Activated naive CD8-positive, alpha-beta T cell treated with anti-CD3 and anti-CD28 coated beads, Interleukin-2, amount 10 ng/mL, durations not matched to agents 7 days and 5 days (primary cell): ENCODE measurements around the gene PPOX. TPM values are rescaled to one million over a fixed set of nuclear protein-coding genes. Genes with fewer than 3 reads are reported as not detected.

ENCODE experiments used
- ATAC-seq: fragments of 150-1000 bp; cut with Tn5 transposase; one replicate; pipeline ENCODE4 v1.10.0; 2021; ENCODE audit warnings: low read depth, moderate library complexity
- POLR2A ChIA-PET: fragments of 350-600 bp; sonication (Branson Sonifier 250); formaldehyde crosslinking; loops from one replicate; lab custom pipeline; 2021; ENCODE audit warnings: antibody characterized with exemption; lab: Charles Lee
- DNase-seq: peaks from one replicate; pipeline ENCODE4 v3.0.0; 2021
- H3K27ac Mint-ChIP-seq: one replicate; pipeline ENCODE4 v1.8.0; 2022; ENCODE audit warnings: mild to moderate bottlenecking, mixed read lengths
- H3K27me3 Mint-ChIP-seq: one replicate; pipeline ENCODE4 v1.8.0; 2022; ENCODE audit warnings: mild to moderate bottlenecking, moderate library complexity, mixed read lengths
- H3K36me3 Mint-ChIP-seq: one replicate; pipeline ENCODE4 v1.8.0; 2021; ENCODE audit warnings: mild to moderate bottlenecking, mixed read lengths
- H3K4me1 Mint-ChIP-seq: one replicate; pipeline ENCODE4 v1.8.0; 2021; ENCODE audit warnings: mixed read lengths
- H3K4me3 Mint-ChIP-seq: one replicate; pipeline ENCODE4 v1.8.0; 2022; ENCODE audit warnings: mild to moderate bottlenecking, moderate library complexity, mixed read lengths
- H3K9me3 Mint-ChIP-seq: one replicate; pipeline ENCODE4 v1.8.0; 2021; ENCODE audit warnings: mixed read lengths
- total RNA-seq, 2 experiments: library from RNA; stranded (reverse); gene quantifications; one replicate each; pipeline ENCODE4 v1.2.3, GENCODE V29; 2021

The PPOX gene
- 10 to 100 TPM; 47.0 to 53.0 TPM for total RNA-seq

- Mint-ChIP-seq H3K4me3 (peak within 1 kb of the TSS; percentile 92), H3K36me3 (peaks cover 15% of the 10 kb centered on the region), H3K9me3 (no peaks in the 10 kb centered on the region), H3K4me1 (peaks cover 30% of the 10 kb centered on the region), H3K27me3 (no peaks in the 10 kb centered on the region), H3K27ac (peak within 1 kb of the TSS; percentile 97)
- POLR2A ChIA-PET, result interaction anchor here (0.5 to 3.5 kb wide), 19 partner anchors 8 to 216 kb away, joined by 3 to 37 read pairs (median 7); partner anchors contain the start of genes ADAMTS4, ARHGAP30, B4GALT3 and DEDD
- ATAC-seq (peak; percentile 95), DNase-seq (peak; percentile 87)
These were observed at the start of gene PPOX for GRCh38 chr1:161165742-161166668. Gene PPOX, plus strand, starts transcription at chr1:161166426. Its CDS starts 422 bp downstream, at chr1:161166848.

- peaks cover 45% of the 10 kb centered on the region for H3K4me1 Mint-ChIP-seq
- peaks cover 19% of the 10 kb centered on the region for H3K36me3 Mint-ChIP-seq
- no peaks in the 10 kb centered on the region for H3K9me3 Mint-ChIP-seq
These were observed 48.3 kb upstream of the PPOX start, which contains the start of the genes NIT1 and PFDN2 for GRCh38 chr1:161117759-161118581. Gene NIT1, plus strand, starts transcription at chr1:161118105. Its CDS starts 72 bp downstream, at chr1:161118177. Gene PFDN2, minus strand, starts transcription at chr1:161118037. Its CDS starts 11 bp downstream, at chr1:161118026.

GRCh38 chr1:161119092-161119903 lies 46.9 kb upstream of the PPOX start:
- Mint-ChIP-seq H3K27me3 (no peaks in the 10 kb centered on the region), H3K9me3 (no peaks in the 10 kb centered on the region), H3K36me3 (peaks cover 23% of the 10 kb centered on the region), H3K4me1 (peaks cover 34% of the 10 kb centered on the region), H3K27ac (peak overlapping the region; percentile 89), H3K4me3 (peak overlapping the region; percentile 94)
- POLR2A ChIA-PET, result interaction anchor here (1.3 to 2.5 kb wide), 3 partner anchors 21 to 52 kb away, joined by 4 to 16 read pairs (median 14); partner anchors contain the start of gene KLHDC9
- ATAC-seq, result peak; percentile 60
- DNase-seq, result no peak

More at GRCh38 chr1:161117759-161118581, 48.3 kb upstream of the PPOX start, which contains the start of the genes NIT1 and PFDN2:
- Mint-ChIP-seq H3K4me3 (peak within 1 kb of the TSS; percentile 94), H3K27me3 (no peaks in the 10 kb centered on the region), H3K27ac (peak within 1 kb of the TSS; percentile 89)
- DNase-seq (peak; percentile 90), ATAC-seq (peak; percentile 80)
- POLR2A ChIA-PET, result interaction anchor here (0.6 to 2.5 kb wide), 21 partner anchors 10 to 407 kb away, joined by 3 to 16 read pairs (median 4); partner anchors contain the start of genes ARHGAP30, CD48, F11R and KLHDC9

- peaks cover 26% of the 10 kb centered on the region for H3K4me1 Mint-ChIP-seq
- H3K4me3 Mint-ChIP-seq, result no peak overlapping the region
- DNase-seq (no peak), ATAC-seq (no peak)
- H3K27ac Mint-ChIP-seq, result peak overlapping the region; percentile 30
- peaks cover 24% of the 10 kb centered on the region for H3K36me3 Mint-ChIP-seq
- H3K27me3 Mint-ChIP-seq, result no peaks in the 10 kb centered on the region
- POLR2A ChIA-PET, result interaction anchor here (0.7 to 1.8 kb wide), 3 partner anchors 12 to 240 kb away, joined by 3 to 4 read pairs (median 4); partner anchors contain the start of genes DEDD and USF1
- H3K9me3 Mint-ChIP-seq, result no peaks in the 10 kb centered on the region
These were observed 45.1 kb upstream of the PPOX start for GRCh38 chr1:161121042-161121650.

- DNase-seq (no peak), ATAC-seq (no peak)
- H3K9me3 Mint-ChIP-seq, result no peaks in the 10 kb centered on the region
- H3K36me3 Mint-ChIP-seq, result peaks cover 25% of the 10 kb centered on the region
- no peak overlapping the region for H3K4me3 Mint-ChIP-seq
- POLR2A ChIA-PET, result interaction anchor here (0.7 to 1.8 kb wide), 5 partner anchors 11 to 241 kb away, joined by 3 to 5 read pairs (median 4); partner anchors contain the start of genes ARHGAP30, DEDD and USF1
- H3K27me3 Mint-ChIP-seq, result no peaks in the 10 kb centered on the region
- H3K4me1 Mint-ChIP-seq, result peaks cover 24% of the 10 kb centered on the region
- no peak overlapping the region for H3K27ac Mint-ChIP-seq
These were observed 44.4 kb upstream of the PPOX start for GRCh38 chr1:161121834-161122233.

- ATAC-seq (no peak), DNase-seq (no peak)
- H3K9me3 Mint-ChIP-seq, result no peaks in the 10 kb centered on the region
- H3K4me1 Mint-ChIP-seq, result peaks cover 29% of the 10 kb centered on the region
- no peak overlapping the region for H3K4me3 Mint-ChIP-seq
- H3K36me3 Mint-ChIP-seq, result peaks cover 32% of the 10 kb centered on the region
- no peaks in the 10 kb centered on the region for H3K27me3 Mint-ChIP-seq
- no peak overlapping the region for H3K27ac Mint-ChIP-seq
- POLR2A ChIA-PET, result interaction anchor here (1.3 to 1.8 kb wide), 3 partner anchors 10 to 77 kb away, joined by 3 to 5 read pairs (median 4); partner anchors contain the start of genes ARHGAP30, DEDD and USF1
These were observed 43.3 kb upstream of the PPOX start for GRCh38 chr1:161122967-161123366.

- H3K4me3 Mint-ChIP-seq, result no peak overlapping the region
- peaks cover 43% of the 10 kb centered on the region for H3K4me1 Mint-ChIP-seq
- H3K9me3 Mint-ChIP-seq, result no peaks in the 10 kb centered on the region
- ATAC-seq, result no peak
- DNase-seq, result no peak
- no peaks in the 10 kb centered on the region for H3K27me3 Mint-ChIP-seq
- H3K36me3 Mint-ChIP-seq, result peaks cover 45% of the 10 kb centered on the region
- H3K27ac Mint-ChIP-seq, result peak overlapping the region; percentile 28
- POLR2A ChIA-PET, result interaction anchor here (1.6 kb wide), 1 partner anchor 10 kb away, joined by 7 read pairs; the partner anchor contains the start of genes NIT1 and PFDN2
These were observed 38.6 kb upstream of the PPOX start for GRCh38 chr1:161127649-161128048.

- H3K27me3 Mint-ChIP-seq, result no peaks in the 10 kb centered on the region
- no peak overlapping the region for H3K27ac Mint-ChIP-seq
- H3K4me3 Mint-ChIP-seq, result no peak overlapping the region
- H3K4me1 Mint-ChIP-seq, result peaks cover 43% of the 10 kb centered on the region
- DNase-seq (no peak), ATAC-seq (no peak)
- POLR2A ChIA-PET, result interaction anchor here (1.7 kb wide), 1 partner anchor 11 kb away, joined by 4 read pairs; the partner anchor contains the start of genes NIT1 and PFDN2
- H3K36me3 Mint-ChIP-seq, result peaks cover 38% of the 10 kb centered on the region
- H3K9me3 Mint-ChIP-seq, result no peaks in the 10 kb centered on the region
These were observed 37.4 kb upstream of the PPOX start for GRCh38 chr1:161128591-161129420.

GRCh38 chr1:161130266-161130665 lies 36.0 kb upstream of the PPOX start:
- DNase-seq (no peak), ATAC-seq (no peak)
- no peaks in the 10 kb centered on the region for H3K27me3 Mint-ChIP-seq
- POLR2A ChIA-PET, result interaction anchor here (1.7 kb wide), 1 partner anchor 13 kb away, joined by 4 read pairs; the partner anchor contains the start of genes NIT1 and PFDN2
- H3K4me3 Mint-ChIP-seq, result peak overlapping the region; percentile 9
- H3K27ac Mint-ChIP-seq, result no peak overlapping the region
- peaks cover 36% of the 10 kb centered on the region for H3K36me3 Mint-ChIP-seq
- no peaks in the 10 kb centered on the region for H3K9me3 Mint-ChIP-seq
- H3K4me1 Mint-ChIP-seq, result peaks cover 45% of the 10 kb centered on the region

GRCh38 chr1:161131523-161132409 lies 34.5 kb upstream of the PPOX start:
- ATAC-seq (no peak), DNase-seq (no peak)
- Mint-ChIP-seq H3K9me3 (no peaks in the 10 kb centered on the region), H3K27ac (no peak overlapping the region), H3K4me1 (peaks cover 40% of the 10 kb centered on the region), H3K27me3 (no peaks in the 10 kb centered on the region), H3K36me3 (peaks cover 30% of the 10 kb centered on the region), H3K4me3 (no peak overlapping the region)
- POLR2A ChIA-PET, result interaction anchor here (0.6 to 2.4 kb wide), 13 partner anchors 10 to 118 kb away, joined by 3 to 15 read pairs (median 5); partner anchors contain the start of genes ARHGAP30, B4GALT3, F11R and PPOX
